Mesothelial cell of epicardium (in vitro differentiated cells): Measurements from ENCODE around the gene ANKRD63. TPM values are rescaled to one million over a fixed set of nuclear protein-coding genes. Genes with fewer than 3 reads are reported as not detected.

ENCODE experiments used
- DNase-seq, 2 experiments: peaks; one replicate each; pipeline ENCODE4 v3.0.0; 2021; ENCODE audit warnings: low spot score in 2 of 2; ENCODE audit not compliant: unreplicated experiment in 2 of 2
- H3K27ac Mint-ChIP-seq: 2 replicates; pipeline ENCODE4 v1.8.0; 2021; ENCODE audit warnings: mixed read lengths
- H3K27me3 Mint-ChIP-seq: 2 replicates; pipeline ENCODE4 v1.8.0; 2021; ENCODE audit warnings: low read depth, mixed read lengths
- H3K36me3 Mint-ChIP-seq: 2 replicates; pipeline ENCODE4 v1.8.0; 2021; ENCODE audit warnings: mixed read lengths
- H3K4me1 Mint-ChIP-seq: 2 replicates; pipeline ENCODE4 v1.8.0; 2021; ENCODE audit warnings: mixed read lengths
- H3K4me3 Mint-ChIP-seq: 2 replicates; pipeline ENCODE4 v1.8.0; 2021; ENCODE audit warnings: mild to moderate bottlenecking, moderate library complexity, mixed read lengths
- H3K9me3 Mint-ChIP-seq: 2 replicates; pipeline ENCODE4 v1.8.0; 2021; ENCODE audit warnings: mixed read lengths
- CTCF ChIP-seq: fragments of 200-600 bp; sonication (generic); IDR thresholded peaks from one replicate; pipeline ENCODE4 v1.5.0; 2021; ENCODE audit warnings: antibody characterized with exemption; ENCODE audit not compliant: unreplicated experiment
- total RNA-seq: library from RNA; stranded (reverse); gene quantifications from 3 replicates; pipeline ENCODE4 v1.2.1, GENCODE V29; 2021

The ANKRD63 gene
- total RNA-seq, 1 donor from 2014 or later, result 0.31 TPM

DNA sequence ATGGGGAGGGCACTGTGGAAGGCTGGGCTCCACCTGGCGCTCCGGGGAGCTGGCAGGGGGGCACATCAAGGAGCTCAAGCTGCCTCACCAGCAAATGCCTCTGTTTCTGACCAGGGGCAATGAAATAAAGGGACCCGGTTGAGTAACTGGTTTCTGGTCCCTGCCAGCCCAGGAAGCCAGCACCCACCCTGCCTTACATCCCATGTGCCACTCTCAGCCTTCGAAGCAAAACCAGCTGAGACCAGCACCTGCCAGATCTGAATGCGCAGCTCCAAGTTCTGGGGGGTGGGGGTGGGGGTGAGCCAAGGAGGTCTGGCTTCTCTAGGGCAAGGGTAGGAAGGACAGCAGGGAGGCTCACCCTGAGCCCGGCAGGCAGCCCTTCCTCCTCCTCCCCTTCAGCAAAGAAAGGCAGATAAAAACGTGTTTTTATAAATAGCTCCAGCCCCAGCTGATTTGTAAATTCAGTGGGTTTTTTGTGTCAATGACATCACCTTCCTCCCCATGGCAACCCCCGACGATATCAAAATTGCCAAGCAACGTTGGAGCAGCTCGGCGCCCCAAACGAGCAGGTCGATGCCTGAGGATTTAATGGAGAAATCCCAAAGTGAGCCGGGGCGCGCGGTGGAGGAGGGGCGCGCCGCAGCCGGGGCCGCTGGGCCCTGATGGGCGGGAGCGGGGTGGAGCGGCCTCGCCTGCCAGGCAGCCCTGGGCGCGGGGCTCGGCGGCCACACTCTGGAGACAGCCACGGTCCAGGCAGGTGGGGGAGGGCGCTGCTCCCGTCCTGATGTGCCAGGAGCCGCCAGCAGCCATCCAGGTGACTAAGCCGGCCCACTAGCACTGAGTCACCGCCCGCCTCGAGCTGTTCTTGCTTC is 44.1 kb downstream of the ANKRD63 start, which contains the start of gene PAK6:
Gene PAK6, plus strand, starts transcription at position 532 of the 872 bp plus-strand sequence. CDS start 25,723 bp downstream, outside the sequence.
- DNase-seq, result peak in 1 of 2 experiments; percentile 72
- peaks cover 4% of the 10 kb centered on the region for H3K27me3 Mint-ChIP-seq
- H3K27ac Mint-ChIP-seq, result peak within 1 kb of the TSS; percentile 57
- H3K4me3 Mint-ChIP-seq, result peak within 1 kb of the TSS; percentile 57
- peaks cover 20% of the 10 kb centered on the region for H3K4me1 Mint-ChIP-seq
- no peaks in the 10 kb centered on the region for H3K9me3 Mint-ChIP-seq
- no peak for TF ChIP-seq CTCF
- no peaks in the 10 kb centered on the region for H3K36me3 Mint-ChIP-seq

GRCh38 chr15:40235201-40235885 is 47.5 kb downstream of the ANKRD63 start:
- Mint-ChIP-seq H3K4me1 (peaks cover 16% of the 10 kb centered on the region), H3K4me3 (no peak overlapping the region), H3K27me3 (peaks cover 4% of the 10 kb centered on the region), H3K9me3 (no peaks in the 10 kb centered on the region), H3K27ac (no peak overlapping the region), H3K36me3 (no peaks in the 10 kb centered on the region)
- no peak for DNase-seq
- TF ChIP-seq CTCF, result no peak

GRCh38 chr15:40234783-40235182 is 48.1 kb downstream of the ANKRD63 start:
- no peak for TF ChIP-seq CTCF
- Mint-ChIP-seq H3K36me3 (peaks cover 1% of the 10 kb centered on the region), H3K4me1 (peaks cover 11% of the 10 kb centered on the region), H3K27ac (no peak overlapping the region), H3K27me3 (peaks cover 4% of the 10 kb centered on the region), H3K4me3 (no peak overlapping the region), H3K9me3 (no peaks in the 10 kb centered on the region)
- no peak for DNase-seq

DNA sequence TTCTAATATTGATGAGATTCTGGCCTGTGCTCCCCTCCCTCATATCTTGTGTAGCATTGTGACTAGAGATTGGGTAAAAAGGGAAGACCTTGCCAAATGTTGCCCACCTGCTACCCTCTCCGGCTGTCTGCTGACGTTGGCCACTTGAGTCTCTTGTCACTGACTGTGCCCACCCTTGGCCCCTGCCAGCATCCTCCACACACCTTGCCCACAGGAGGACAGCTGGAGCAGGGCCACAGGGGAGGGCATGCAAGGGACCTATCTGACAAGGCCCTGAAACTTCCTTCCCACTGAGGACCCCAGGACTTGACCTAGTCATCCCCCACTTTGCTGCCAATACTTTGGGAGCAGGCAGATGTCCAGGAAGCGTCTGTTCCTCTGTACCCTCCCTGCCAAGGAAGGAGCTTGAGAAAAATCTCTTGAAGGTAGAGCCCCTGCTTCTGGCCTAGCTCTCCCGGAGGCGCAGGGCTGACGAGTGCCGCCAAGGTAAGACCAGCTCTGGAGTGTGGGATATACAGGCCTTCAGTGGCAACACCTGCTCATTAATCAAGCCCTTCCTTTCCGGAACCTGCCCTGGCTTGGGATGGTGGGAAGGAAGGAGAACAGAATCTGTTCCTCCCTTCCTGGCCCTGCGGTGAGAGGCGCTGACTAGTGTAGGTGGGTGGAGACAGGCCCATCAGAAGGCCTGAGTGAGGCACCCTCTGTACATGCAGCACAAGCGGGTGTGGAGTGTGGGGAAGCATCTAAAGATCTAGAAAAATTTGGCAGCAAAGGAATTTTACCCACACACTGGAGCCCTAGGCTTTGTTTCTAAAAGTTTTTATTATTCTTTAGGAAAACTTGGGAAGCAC is 48.9 kb downstream of the ANKRD63 start:
- Mint-ChIP-seq H3K27ac (no peak overlapping the region), H3K27me3 (peaks cover 4% of the 10 kb centered on the region), H3K4me1 (peaks cover 4% of the 10 kb centered on the region), H3K4me3 (no peak overlapping the region), H3K9me3 (no peaks in the 10 kb centered on the region), H3K36me3 (peaks cover 4% of the 10 kb centered on the region)
- TF ChIP-seq CTCF, result no peak
- no peak for DNase-seq

DNA sequence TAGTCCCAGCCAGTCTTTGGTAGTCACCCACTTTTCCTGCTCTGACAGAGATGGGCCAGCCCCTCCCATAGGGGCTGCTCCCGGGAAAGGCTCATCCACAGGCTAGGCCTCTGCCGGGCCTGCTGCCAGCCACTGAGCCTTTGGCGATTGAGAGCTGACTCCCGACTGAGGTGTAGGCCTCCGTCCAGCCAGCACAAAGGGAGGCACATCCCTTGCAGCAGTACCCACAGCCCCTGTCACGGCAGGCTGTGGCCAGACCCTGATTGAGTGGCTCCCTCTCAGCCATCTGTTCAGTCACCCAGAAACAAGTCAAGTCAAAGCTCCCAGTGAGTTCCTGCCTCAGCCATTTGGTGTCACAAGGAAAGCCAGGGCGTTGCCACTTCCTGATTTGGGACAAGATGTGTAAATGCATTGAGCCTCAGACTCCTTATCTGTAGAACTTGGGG is 50.2 kb downstream of the ANKRD63 start:
- Mint-ChIP-seq H3K27ac (no peak overlapping the region), H3K4me3 (no peak overlapping the region)

More for the DNA sequence above, 50.2 kb downstream of the ANKRD63 start:
- H3K9me3 Mint-ChIP-seq, result no peaks in the 10 kb centered on the region
- no peak for TF ChIP-seq CTCF
- no peak for DNase-seq
- H3K27me3 Mint-ChIP-seq, result no peaks in the 10 kb centered on the region
- H3K4me1 Mint-ChIP-seq, result no peaks in the 10 kb centered on the region
- peaks cover 4% of the 10 kb centered on the region for H3K36me3 Mint-ChIP-seq

Other genes starting within 250 kb of the ANKRD63 start
- gene SRP14, start 243.9 kb downstream of the ANKRD63 start, total RNA-seq, result 185 to 198 TPM (median 189 TPM) in 3 replicates
- gene BMF, start 174.2 kb downstream of the ANKRD63 start, total RNA-seq, result 90.3 to 98.9 TPM (median 97.0 TPM) in 3 replicates
- gene BUB1B, start 122.0 kb downstream of the ANKRD63 start, total RNA-seq, result 29.0 to 38.2 TPM (median 35.5 TPM) in 3 replicates
- 10.1 to 11.1 TPM (median 10.2 TPM) in 3 replicates for gene PAK6, start 44.0 kb downstream of the ANKRD63 start, total RNA-seq
- 9.8 to 11.5 TPM (median 10.7 TPM) in 3 replicates for gene PLCB2, start 24.9 kb upstream of the ANKRD63 start, total RNA-seq
- 19.2 to 23.1 TPM (median 21.9 TPM) in 3 replicates for gene INAFM2, start 40.6 kb upstream of the ANKRD63 start, total RNA-seq
- 23.4 to 26.9 TPM (median 26.1 TPM) in 3 replicates for gene CCDC9B, start 57.9 kb upstream of the ANKRD63 start, total RNA-seq
- gene PHGR1, start 68.0 kb upstream of the ANKRD63 start, total RNA-seq, result 0.93 TPM in 1 of 3 replicates, not detected in the others
- 0.57 to 0.76 TPM (median 0.64 TPM) in 3 replicates for gene DISP2, start 75.2 kb upstream of the ANKRD63 start, total RNA-seq
- gene KNSTRN, start 99.7 kb upstream of the ANKRD63 start, total RNA-seq, result 29.9 to 34.6 TPM (median 31.1 TPM) in 3 replicates
- gene IVD, start 122.7 kb upstream of the ANKRD63 start, total RNA-seq, result 101 to 117 TPM (median 104 TPM) in 3 replicates
- 23.8 to 25.0 TPM (median 23.9 TPM) in 3 replicates for gene BAHD1, start 157.9 kb upstream of the ANKRD63 start, total RNA-seq
- 39.2 to 41.9 TPM (median 40.4 TPM) in 3 replicates for gene CHST14, start 187.9 kb upstream of the ANKRD63 start, total RNA-seq